T-cell (primary cell): Measurements from ENCODE around the gene PCDHA1. TPM values are rescaled to one million over a fixed set of nuclear protein-coding genes. Genes with fewer than 3 reads are reported as not detected.
A peak's percentile ranks its signal among the peaks of the same experiment; 100 is the strongest.

ENCODE experiments used
- ATAC-seq, 4 experiments: fragments of 200-7000 bp in 3 of 4; fragments of 150-1000 bp in 1 of 4; cut with Tn5 transposase; replicated peaks in 1 of 4; 1 replicate in 3 of 4; 2 replicates in 1 of 4; pipeline ENCODE4 v1.10.0; 2021; ENCODE audit warnings: moderate library complexity in 3 of 4, mild to moderate bottlenecking in 2 of 4, moderate number of reproducible peaks in 1 of 4
- CTCF ChIA-PET, 2 donors: fragments of 300-600 bp; sonication (Branson Sonifier 250); formaldehyde crosslinking; loops; one replicate each; lab custom pipeline; 2022; ENCODE audit warnings: antibody characterized with exemption in 2 of 2; lab: Charles Lee
- POLR2A ChIA-PET, 2 donors: fragments of 300-600 bp; sonication (Branson Sonifier 250); formaldehyde crosslinking; loops; one replicate each; lab custom pipeline; 2022; ENCODE audit warnings: antibody characterized with exemption in 2 of 2; lab: Charles Lee
- DNase-seq, 35 experiments: peaks; one replicate each; pipeline versions ENCODE4 v3.0.0 to v3.0.0-alpha.2; 2013 to 2023
- H3K27ac ChIP-seq: one replicate; pipeline ENCODE4 v1.5.1; 2013; ENCODE audit warnings: low read length
- H3K27me3 ChIP-seq, 2 experiments: replicated peaks in 1 of 2; 1 replicate in 1 of 2; 2 replicates in 1 of 2; pipeline versions ENCODE4 v1.6.1 to v1.7.0; 2013; ENCODE audit warnings: low read length in 1 of 2, mixed read lengths in 1 of 2; ENCODE audit not compliant: control insufficient read depth in 2 of 2, insufficient read depth in 2 of 2; ENCODE audit errors: extremely low read depth in 1 of 2
- H3K36me3 ChIP-seq, 2 donors: 1 replicate in 1 of 2; 2 replicates in 1 of 2; pipeline versions ENCODE4 v1.6.1 to v1.7.0; 2013; ENCODE audit warnings: low read length in 1 of 2; ENCODE audit not compliant: control insufficient read depth in 2 of 2, insufficient read depth in 1 of 2; ENCODE audit errors: extremely low read depth in 1 of 2
- H3K4me1 ChIP-seq, 2 experiments: 1 replicate in 1 of 2; 2 replicates in 1 of 2; pipeline versions ENCODE4 v1.6.1 to v1.7.0; 2013; ENCODE audit warnings: low read length in 2 of 2, mixed read lengths in 1 of 2; ENCODE audit not compliant: insufficient read depth in 2 of 2, control insufficient read depth in 1 of 2; ENCODE audit errors: extremely low read depth in 1 of 2
- H3K4me3 ChIP-seq, 2 donors: 1 replicate in 1 of 2; 2 replicates in 1 of 2; pipeline versions ENCODE4 v1.5.1 to v1.7.0; 2013; ENCODE audit warnings: mild to moderate bottlenecking in 2 of 2, low read length in 1 of 2, moderate library complexity in 1 of 2; ENCODE audit not compliant: control insufficient read depth in 1 of 2; ENCODE audit errors: extremely low read depth in 1 of 2
- H3K9me3 ChIP-seq: 2 replicates; pipeline ENCODE4 v1.7.0; 2013
- H3K27ac Mint-ChIP-seq, 2 donors: one replicate each; pipeline ENCODE4 v1.8.0; 2020 to 2021; ENCODE audit warnings: mild to moderate bottlenecking in 2 of 2, mixed read lengths in 2 of 2
- H3K27me3 Mint-ChIP-seq, 2 donors: one replicate each; pipeline ENCODE4 v1.8.0; 2021 to 2022; ENCODE audit warnings: mixed read lengths in 2 of 2
- H3K36me3 Mint-ChIP-seq: one replicate; pipeline ENCODE4 v1.8.0; 2021; ENCODE audit warnings: mixed read lengths
- H3K4me1 Mint-ChIP-seq, 3 donors: one replicate each; pipeline ENCODE4 v1.8.0; 2020 to 2022; ENCODE audit warnings: mixed read lengths in 3 of 3, mild to moderate bottlenecking in 1 of 3
- H3K4me3 Mint-ChIP-seq, 3 donors: one replicate each; pipeline ENCODE4 v1.8.0; 2020 to 2022; ENCODE audit warnings: mild to moderate bottlenecking in 3 of 3, mixed read lengths in 3 of 3, moderate library complexity in 3 of 3
- H3K9me3 Mint-ChIP-seq, 3 donors: one replicate each; pipeline ENCODE4 v1.8.0; 2020 to 2022; ENCODE audit warnings: mixed read lengths in 3 of 3
- WGBS: methylation state at CpG from one replicate; pipeline ENCODE4 v1.1.5; 2013; ENCODE audit warnings: missing lambda C conversion rate; ENCODE audit not compliant: insufficient coverage; 5-methylcytosine and 5-hydroxymethylcytosine counted together
- total RNA-seq, 35 experiments: library from RNA in 6 of 35; stranded (reverse) in 6 of 35; fragments of 120-200 nt in 1 of 35; gene quantifications; one replicate each; pipeline versions ENCODE4 v1.2.1 to v1.2.4 and lab custom pipeline; 2013 to 2026

The PCDHA1 gene
- total RNA-seq, 5 donors from 2014 or later (not counting 1 experiment from before 2014, with no cell fraction given), result not detected

DNA sequence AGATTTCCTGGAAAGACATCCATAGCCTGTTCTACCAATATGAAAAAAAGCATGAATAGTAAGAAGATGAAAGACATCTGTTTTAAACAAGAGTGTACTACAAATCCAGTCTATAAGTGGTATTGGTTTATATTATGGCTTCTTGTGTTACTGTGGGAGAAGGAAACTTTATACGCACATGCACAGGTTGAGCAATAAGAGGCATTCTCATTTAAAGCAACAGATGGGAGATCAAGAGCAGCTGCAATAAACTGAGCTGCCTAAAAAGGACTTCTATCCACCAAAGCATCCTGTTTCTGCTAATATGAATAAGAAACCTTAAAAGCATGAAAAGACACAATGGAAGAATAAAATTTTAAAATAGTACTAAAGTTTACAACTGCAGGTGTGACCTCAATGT lies 256.6 kb downstream of the PCDHA1 start:
- WGBS, result no CpG with 5 or more reads among the region's 1 CpG
- CTCF ChIA-PET, result no interaction called here

DNA sequence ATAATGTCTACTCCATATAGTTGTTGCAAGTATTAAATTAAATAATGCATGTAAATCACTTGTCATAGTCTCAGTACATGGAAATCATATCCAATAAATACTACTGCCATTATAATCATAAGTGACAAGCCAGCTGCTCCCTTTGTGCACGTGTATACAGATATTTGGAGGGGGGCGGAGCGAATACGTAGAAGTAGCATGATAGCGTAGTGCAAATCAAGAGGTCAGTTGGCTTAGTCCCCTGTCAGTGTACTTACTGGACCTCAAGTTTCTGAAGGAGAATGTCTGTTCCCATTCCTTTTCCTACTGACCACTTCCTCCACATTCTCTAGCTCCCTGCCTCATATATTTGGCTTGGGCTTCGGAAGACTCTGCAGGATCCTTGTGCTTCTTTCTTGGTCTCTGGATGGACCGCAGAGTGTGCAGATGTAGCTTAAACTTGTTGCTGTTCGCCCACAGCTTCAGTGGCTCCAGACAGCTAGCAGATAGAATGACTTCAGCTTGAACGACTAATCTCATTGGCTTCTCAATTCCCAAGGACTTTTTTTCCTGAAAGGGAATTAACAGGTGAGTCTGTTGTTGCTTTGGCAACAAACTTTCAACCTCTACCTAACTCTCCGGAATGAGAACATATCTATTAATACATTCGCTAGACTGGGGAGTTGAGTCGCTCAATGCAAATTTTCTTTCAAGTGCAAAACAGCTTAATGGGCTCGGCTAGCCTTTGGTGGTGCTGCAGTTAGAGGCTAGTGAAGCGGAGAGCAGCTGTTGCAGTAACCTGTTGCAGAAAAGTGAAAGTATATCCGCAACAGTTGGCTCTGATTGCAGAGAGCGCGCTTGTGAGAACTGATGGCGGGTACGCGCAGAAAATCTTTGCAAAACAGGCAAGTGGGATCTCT lies 264.9 kb downstream of the PCDHA1 start, which contains the start of gene PCDHB1:
TSS of gene PCDHB1 (plus strand) at position 753 of the 899 bp plus-strand sequence. CDS start at position 850, 97 bp downstream.
- DNase-seq (no peak), ATAC-seq (no peak)
- no peak within 1 kb of the TSS for H3K27ac ChIP-seq
- Mint-ChIP-seq H3K27ac (no peak within 1 kb of the TSS), H3K9me3 (peaks cover 7 to 22% (median 20%) of the 10 kb centered on the region in 3 donors), H3K27me3 (peaks cover 51 to 55% of the 10 kb centered on the region in 2 donors), H3K4me3 (peak within 1 kb of the TSS; percentile 59 to 65 (median 60)), H3K36me3 (no peaks in the 10 kb centered on the region), H3K4me1 (peaks cover 4 to 14% (median 6%) of the 10 kb centered on the region in 3 donors)
- no peaks in the 10 kb centered on the region for H3K4me1 ChIP-seq
- H3K9me3 ChIP-seq, result no peaks in the 10 kb centered on the region
- no peaks in the 10 kb centered on the region for H3K36me3 ChIP-seq
- peak within 1 kb of the TSS in 1 of 2 donors; percentile 19 for H3K4me3 ChIP-seq
- peaks cover 6 to 19% of the 10 kb centered on the region in 2 experiments for H3K27me3 ChIP-seq
- ChIA-PET CTCF (no interaction called here), POLR2A (no interaction called here)
- 40% methylated on average over 15 of the region's 20 CpGs for WGBS

More for the DNA sequence above, 256.6 kb downstream of the PCDHA1 start:
- H3K4me1 ChIP-seq, result peaks cover 0 to 3% of the 10 kb centered on the region in 2 experiments
- H3K4me3 Mint-ChIP-seq, result no peak overlapping the region
- H3K9me3 Mint-ChIP-seq, result peaks cover 3 to 9% (median 7%) of the 10 kb centered on the region in 3 donors
- ATAC-seq, result no peak
- H3K27me3 Mint-ChIP-seq, result peaks cover 21 to 26% of the 10 kb centered on the region in 2 donors
- peaks cover 2 to 10% of the 10 kb centered on the region in 2 experiments for H3K27me3 ChIP-seq
- no peak for DNase-seq
- no peak overlapping the region for H3K4me3 ChIP-seq
- no peak overlapping the region for H3K27ac ChIP-seq
- H3K9me3 ChIP-seq, result peaks cover 2% of the 10 kb centered on the region
- no peaks in the 10 kb centered on the region for H3K4me1 Mint-ChIP-seq
- H3K27ac Mint-ChIP-seq, result no peak overlapping the region
- POLR2A ChIA-PET, result no interaction called here
- no peaks in the 10 kb centered on the region for H3K36me3 ChIP-seq
- H3K36me3 Mint-ChIP-seq, result no peaks in the 10 kb centered on the region

- Histone ChIP-seq H3K27ac (no peak overlapping the region), H3K4me1 (no peaks in the 10 kb centered on the region), H3K9me3 (no peaks in the 10 kb centered on the region), H3K36me3 (no peaks in the 10 kb centered on the region), H3K27me3 (peaks cover 6 to 20% of the 10 kb centered on the region in 2 experiments), H3K4me3 (peak overlapping the region in 1 of 2 donors; percentile 19)
- ATAC-seq (no peak), DNase-seq (no peak)
- H3K27ac Mint-ChIP-seq, result no peak overlapping the region
- ChIA-PET POLR2A (no interaction called here), CTCF (no interaction called here)
- no peaks in the 10 kb centered on the region for H3K36me3 Mint-ChIP-seq
- peaks cover 4 to 14% (median 6%) of the 10 kb centered on the region in 3 donors for H3K4me1 Mint-ChIP-seq
- H3K9me3 Mint-ChIP-seq, result peaks cover 7 to 20% (median 19%) of the 10 kb centered on the region in 3 donors
- WGBS, result 20% methylated on average over 19 of the region's 19 CpGs
- peak overlapping the region; percentile 59 to 65 (median 60) for H3K4me3 Mint-ChIP-seq
- H3K27me3 Mint-ChIP-seq, result peaks cover 48 to 55% of the 10 kb centered on the region in 2 donors
These were observed 265.6 kb downstream of the PCDHA1 start for GRCh38 chr5:141051521-141051866.

Other genes with a start within 250 kb of the PCDHA1 start
- gene EIF4EBP3, start 238.5 kb upstream of the PCDHA1 start, total RNA-seq, result 10 to 100 TPM; 10.6 to 23.6 (median 20.4) TPM
- 10 to 100 TPM; 26.8 to 30.5 (median 28.4) TPM for gene SRA1, start 228.7 kb upstream of the PCDHA1 start, total RNA-seq
- gene APBB3, start 221.5 kb upstream of the PCDHA1 start, total RNA-seq, result 10 to 100 TPM; 53.9 to 70.5 (median 64.1) TPM
- 10 to 100 TPM; 47.7 to 75.2 (median 72.4) TPM for gene SLC35A4, start 221.3 kb upstream of the PCDHA1 start, total RNA-seq
- 1 to 10 TPM in 4 of 5 donors, under 1 TPM in 1; 0.70 to 1.8 (median 1.3) TPM for gene CD14, start 153.0 kb upstream of the PCDHA1 start, total RNA-seq
- gene TMCO6, start 146.7 kb upstream of the PCDHA1 start, total RNA-seq, result 10 to 100 TPM; 24.9 to 56.8 (median 52.2) TPM
- 10 to 100 TPM; 36.6 to 48.8 (median 45.4) TPM for gene NDUFA2, start 138.5 kb upstream of the PCDHA1 start, total RNA-seq
- gene IK, start 138.3 kb upstream of the PCDHA1 start, total RNA-seq, result 100 to 1,000 TPM; 139 to 166 (median 152) TPM
- 10 to 100 TPM; 36.6 to 50.9 (median 42.9) TPM for gene WDR55, start 121.2 kb upstream of the PCDHA1 start, total RNA-seq
- gene DND1, start 112.6 kb upstream of the PCDHA1 start, total RNA-seq, result 1 to 10 TPM; 3.0 to 6.4 (median 5.5) TPM
- gene HARS1, start 94.8 kb upstream of the PCDHA1 start, total RNA-seq, result 10 to 100 TPM; 55.8 to 71.1 (median 70.0) TPM
- gene HARS2, start 94.7 kb upstream of the PCDHA1 start, total RNA-seq, result 10 to 100 TPM; 30.7 to 58.5 (median 52.7) TPM
- gene ZMAT2, start 85.7 kb upstream of the PCDHA1 start, total RNA-seq, result 10 to 100 TPM; 39.9 to 59.5 (median 58.0) TPM
- gene PCDHA2, start 8.7 kb downstream of the PCDHA1 start, total RNA-seq, result not detected
- gene PCDHA3, start 14.9 kb downstream of the PCDHA1 start, total RNA-seq, result not detected
- not detected for gene PCDHA4, start 20.9 kb downstream of the PCDHA1 start, total RNA-seq
- gene PCDHA5, start 35.5 kb downstream of the PCDHA1 start, total RNA-seq, result not detected
- not detected for gene PCDHA6, start 41.8 kb downstream of the PCDHA1 start, total RNA-seq
- gene PCDHA7, start 48.1 kb downstream of the PCDHA1 start, total RNA-seq, result not detected
- gene PCDHA8, start 55.0 kb downstream of the PCDHA1 start, total RNA-seq, result not detected
- not detected for gene PCDHA9, start 62.2 kb downstream of the PCDHA1 start, total RNA-seq
- gene PCDHA10, start 69.8 kb downstream of the PCDHA1 start, total RNA-seq, result under 1 TPM in 1 of 5 donors, not detected in 4; 0.07 TPM
- not detected for gene PCDHA11, start 82.8 kb downstream of the PCDHA1 start, total RNA-seq
- not detected for gene PCDHA12, start 89.2 kb downstream of the PCDHA1 start, total RNA-seq
- gene PCDHA13, start 96.0 kb downstream of the PCDHA1 start, total RNA-seq, result not detected
- gene PCDHAC1, start 140.2 kb downstream of the PCDHA1 start, total RNA-seq, result under 1 TPM in 1 of 5 donors, not detected in 4; 0.06 TPM
- gene PCDHAC2, start 180.3 kb downstream of the PCDHA1 start, total RNA-seq, result under 1 TPM in 1 of 5 donors, not detected in 4; 0.03 TPM